OCI-LY7 (cell line): ENCODE results near the gene ARMC5. TPM values are rescaled to one million over a fixed set of nuclear protein-coding genes. Genes with fewer than 3 reads are reported as not detected.

Experiments
- BruUV-seq: library from RNA; stranded (reverse); fragments of 400-500 nt; replicated peaks from 2 replicates; lab custom pipeline; 2021; lab: Mats Ljungman, UMichigan
- CTCF ChIA-PET: fragments of 300-600 bp; sonication (Branson Sonifier 250); formaldehyde crosslinking; loops from one replicate; lab custom pipeline; 2022; ENCODE audit warnings: antibody characterized with exemption; ENCODE audit not compliant: unreplicated experiment; lab: Charles Lee
- POLR2A ChIA-PET: fragments of 300-600 bp; sonication (Branson Sonifier 250); formaldehyde crosslinking; loops from one replicate; lab custom pipeline; 2022; ENCODE audit warnings: antibody characterized with exemption; lab: Charles Lee
- DNase-seq: peaks from one replicate; pipeline ENCODE4 v3.0.0-alpha.2; 2015; ENCODE audit warnings: low spot score
- H2AFZ ChIP-seq: fragments of 200-600 bp; sonication (generic), shearing (Covaris generic); 2 replicates; pipeline ENCODE4 v1.6.1; 2014; ENCODE audit warnings: mild to moderate bottlenecking, antibody characterized with exemption, low read length, moderate library complexity
- H3K27ac ChIP-seq: fragments of 200-600 bp; sonication (generic); 2 replicates; pipeline ENCODE4 v1.5.1; 2014; ENCODE audit warnings: mixed run types, low read depth, mild to moderate bottlenecking, moderate library complexity, low read length, inconsistent platforms; ENCODE audit not compliant: poor library complexity, severe bottlenecking
- H3K36me3 ChIP-seq: fragments of 200-600 bp; sonication (generic); 2 replicates; pipeline ENCODE4 v1.6.1; 2014; ENCODE audit warnings: mild to moderate bottlenecking, antibody characterized with exemption, low read length, moderate library complexity, mixed read lengths; ENCODE audit not compliant: insufficient read depth
- H3K4me1 ChIP-seq: fragments of 200-600 bp; sonication (generic); 2 replicates; pipeline ENCODE4 v1.5.1; 2014; ENCODE audit warnings: mild to moderate bottlenecking, low read length; ENCODE audit not compliant: insufficient read depth, poor library complexity, severe bottlenecking
- H3K4me2 ChIP-seq: fragments of 200-600 bp; sonication (generic); 2 replicates; pipeline ENCODE4 v1.6.1; 2014; ENCODE audit warnings: mild to moderate bottlenecking, low read length
- H3K4me3 ChIP-seq: fragments of 200-600 bp; sonication (generic); 2 replicates; pipeline ENCODE4 v1.5.1; 2014; ENCODE audit warnings: mild to moderate bottlenecking, low read depth, low read length; ENCODE audit not compliant: poor library complexity, severe bottlenecking
- H3K79me2 ChIP-seq: fragments of 200-600 bp; sonication (generic); 2 replicates; pipeline ENCODE4 v1.6.1; 2016; ENCODE audit warnings: low read depth, mild to moderate bottlenecking, low read length, moderate library complexity, mixed read lengths; ENCODE audit not compliant: insufficient read depth
- H3K9me2 ChIP-seq: fragments of 200-600 bp; sonication (generic); 2 replicates; pipeline ENCODE4 v1.6.1; 2016; ENCODE audit warnings: mild to moderate bottlenecking, low read length, mixed read lengths; ENCODE audit not compliant: insufficient read depth
- H3K9me3 ChIP-seq: fragments of 200-600 bp; sonication (generic); 2 replicates; pipeline ENCODE4 v1.6.1; 2014; ENCODE audit warnings: mild to moderate bottlenecking, mixed run types, low read length, mixed read lengths
- H4K20me1 ChIP-seq: fragments of 200-600 bp; sonication (generic); 2 replicates; pipeline ENCODE4 v1.6.1; 2014; ENCODE audit warnings: mild to moderate bottlenecking, antibody characterized with exemption, low read length, moderate library complexity, mixed read lengths; ENCODE audit not compliant: insufficient read depth
- CTCF ChIP-seq: fragments of 200-600 bp; sonication (generic); conservative IDR thresholded peaks from 2 replicates; pipeline ENCODE4 v1.5.1; 2014; ENCODE audit warnings: mild to moderate bottlenecking, antibody characterized with exemption, low read length, moderate library complexity, mixed read lengths
- EZH2phosphoT487 ChIP-seq: fragments of 200-600 bp; sonication (generic); IDR thresholded peaks from 2 replicates; pipeline ENCODE4 v1.6.1; 2018; ENCODE audit warnings: low read depth, borderline replicate concordance, mild to moderate bottlenecking, mixed run types, antibody characterized with exemption, low read length, moderate library complexity, mixed read lengths
- intact Hi-C: fragments of 100-400 bp; cut with micrococcal nuclease; formaldehyde crosslinking; loops from one replicate; pipeline ENCODE4 v1.10.0; 2022; ENCODE audit not compliant: unreplicated experiment
- total RNA-seq, 2 experiments: library from RNA; depleted of rRNA in 1 of 2; stranded (reverse); fragments of >200 nt in 1 of 2; shearing (Covaris generic) in 1 of 2; gene quantifications; 2 replicates each; pipeline ENCODE4 v1.2.3, GENCODE V29; 2014 to 2022

Gene ARMC5
- total RNA-seq, 2 experiments from 2014 or later, result 6.4 to 8.8 TPM

- Histone ChIP-seq H3K9me2 (no peaks in the 10 kb centered on the region), H3K27ac (no peak overlapping the region), H3K9me3 (no peaks in the 10 kb centered on the region), H3K4me2 (no peak overlapping the region), H4K20me1 (no peaks in the 10 kb centered on the region), H3K36me3 (no peaks in the 10 kb centered on the region), H3K4me1 (peaks cover 4% of the 10 kb centered on the region), H3K4me3 (no peak overlapping the region), H3K79me2 (no peaks in the 10 kb centered on the region), H2AFZ (no peak overlapping the region)
- ChIA-PET CTCF (no interaction called here), POLR2A (no interaction called here)
- intact Hi-C loops, result no loop called here
- TF ChIP-seq CTCF (no peak), EZH2phosphoT487 (no peak)
- BruUV-seq, result no TSS peak
- DNase-seq, result no peak
These were observed 26.3 kb downstream of the ARMC5 start for GRCh38 chr16:31485571-31485970.

DNA sequence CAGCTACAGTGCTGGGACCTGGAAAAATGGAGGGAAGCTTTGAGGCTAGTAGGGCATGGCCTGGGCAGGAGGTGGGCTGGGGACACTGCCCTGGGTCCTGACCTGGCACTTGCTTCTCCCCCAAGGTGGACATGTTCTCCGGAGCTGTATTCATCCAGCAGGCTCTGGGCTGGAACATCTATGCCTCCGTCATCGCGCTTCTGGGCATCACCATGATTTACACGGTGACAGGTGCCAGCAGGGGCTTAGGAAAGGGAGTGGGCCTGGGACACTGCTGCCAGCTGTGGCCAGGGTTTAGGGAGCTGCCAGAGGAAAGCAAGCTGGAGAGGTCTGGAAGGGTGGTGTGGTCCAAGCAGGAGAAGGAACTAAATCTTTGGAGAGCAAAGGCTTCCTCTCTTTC is 26.7 kb downstream of the ARMC5 start:
- H4K20me1 ChIP-seq, result no peaks in the 10 kb centered on the region
- CTCF ChIA-PET, result no interaction called here
- H3K36me3 ChIP-seq, result no peaks in the 10 kb centered on the region
- intact Hi-C loops, result no loop called here
- peaks cover 4% of the 10 kb centered on the region for H3K4me1 ChIP-seq
- H3K9me3 ChIP-seq, result no peaks in the 10 kb centered on the region
- no peak overlapping the region for H3K4me2 ChIP-seq
- no TSS peak for BruUV-seq
- H3K9me2 ChIP-seq, result no peaks in the 10 kb centered on the region
- no peak for DNase-seq
- H3K4me3 ChIP-seq, result no peak overlapping the region
- H3K27ac ChIP-seq, result no peak overlapping the region
- no peak overlapping the region for H2AFZ ChIP-seq
- no peaks in the 10 kb centered on the region for H3K79me2 ChIP-seq
- POLR2A ChIA-PET, result no interaction called here
- TF ChIP-seq CTCF (no peak), EZH2phosphoT487 (no peak)

DNA sequence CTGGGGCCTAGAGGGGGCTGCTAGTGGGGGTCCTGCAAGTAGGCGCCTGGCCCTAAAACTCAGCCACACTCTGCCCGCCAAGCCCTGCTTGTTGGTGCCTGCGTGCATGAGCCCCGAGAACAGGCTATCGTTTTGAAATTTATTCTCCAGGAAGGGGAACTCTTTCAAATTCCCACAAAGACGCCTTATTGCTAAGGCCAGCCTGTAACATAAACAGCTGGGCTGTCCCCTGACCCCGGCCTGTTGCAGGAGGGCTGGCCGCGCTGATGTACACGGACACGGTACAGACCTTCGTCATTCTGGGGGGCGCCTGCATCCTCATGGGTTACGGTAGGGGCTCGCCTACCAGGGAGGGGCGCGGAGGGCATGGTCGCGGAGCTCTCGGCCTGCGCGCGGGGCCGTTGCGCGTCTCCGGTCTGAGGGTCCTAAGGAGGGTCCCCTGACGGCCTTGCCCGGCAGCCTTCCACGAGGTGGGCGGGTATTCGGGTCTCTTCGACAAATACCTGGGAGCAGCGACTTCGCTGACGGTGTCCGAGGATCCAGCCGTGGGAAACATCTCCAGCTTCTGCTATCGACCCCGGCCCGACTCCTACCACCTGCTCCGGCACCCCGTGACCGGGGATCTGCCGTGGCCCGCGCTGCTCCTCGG is 27.9 kb downstream of the ARMC5 start:
- Histone ChIP-seq H3K79me2 (no peaks in the 10 kb centered on the region), H2AFZ (0 out of 2 replicates have a peak overlapping the region, but pooled peaks have one; percentile 29), H3K4me3 (peak overlapping the region; percentile 11)

More for the DNA sequence above, 27.9 kb downstream of the ARMC5 start:
- BruUV-seq, result no TSS peak
- intact Hi-C loops, result no loop called here
- Histone ChIP-seq H3K9me2 (no peaks in the 10 kb centered on the region), H3K36me3 (no peaks in the 10 kb centered on the region), H3K4me2 (peak overlapping the region; percentile 49), H3K9me3 (no peaks in the 10 kb centered on the region), H3K4me1 (peaks cover 4% of the 10 kb centered on the region), H4K20me1 (no peaks in the 10 kb centered on the region), H3K27ac (no peak overlapping the region)
- no peak for DNase-seq
- CTCF ChIA-PET, result no interaction called here
- POLR2A ChIA-PET, result no interaction called here
- TF ChIP-seq CTCF (no peak), EZH2phosphoT487 (no peak)
